Erythroblast (primary cell): Measurements from ENCODE around the gene SERPINB11.

Experiments
- GATA1 ChIP-seq: IDR thresholded peaks from 2 replicates; pipeline ENCODE4 v1.6.1; 2011; ENCODE audit warnings: low read depth, mild to moderate bottlenecking, control low read depth, low read length, moderate library complexity
- POLR2A ChIP-seq: IDR thresholded peaks from 2 replicates; pipeline ENCODE4 v1.6.1; 2011; ENCODE audit warnings: mild to moderate bottlenecking, low read length

DNA sequence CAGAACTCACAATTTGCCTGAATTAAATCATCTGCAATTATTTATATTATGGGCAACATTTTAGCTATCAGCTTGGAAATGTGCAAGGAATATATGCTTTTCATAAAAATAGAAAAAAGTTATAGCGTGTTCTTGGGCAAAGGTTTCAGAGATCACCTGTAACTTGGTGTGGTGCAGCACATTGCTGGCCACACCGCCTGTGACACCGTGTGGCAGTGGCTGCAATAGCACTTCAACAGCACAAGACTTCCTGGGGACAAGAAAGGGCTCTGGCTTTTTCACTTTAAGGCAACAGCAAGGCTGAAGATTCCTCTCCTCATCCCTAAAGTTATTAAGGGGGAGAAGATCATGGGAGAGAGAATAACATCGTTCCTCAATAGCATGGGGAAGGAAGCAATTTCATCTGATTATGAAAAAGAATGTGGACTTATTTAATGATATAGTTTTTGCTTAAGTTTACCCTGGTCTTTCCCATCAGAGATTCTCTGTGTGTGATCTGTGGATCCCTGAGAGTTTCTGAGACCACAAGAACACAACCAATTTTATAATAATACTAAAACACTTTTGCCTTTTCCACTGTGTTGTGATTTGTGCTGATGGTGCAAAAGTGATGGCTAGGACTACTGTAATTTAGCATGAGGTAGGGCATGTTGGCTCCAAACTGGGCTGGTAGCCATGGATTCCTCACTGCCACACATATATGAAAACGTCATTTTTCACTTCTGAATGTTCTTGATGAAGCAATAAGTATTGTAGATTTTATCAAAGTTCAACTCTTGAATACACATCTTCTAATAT, 26.0 kb upstream of the SERPINB11 start:
- TF ChIP-seq POLR2A (no peak), GATA1 (no peak)
